Measurements from ENCODE around the gene CNRIP1.
A peak's percentile ranks its signal among the peaks of the same experiment; 100 is the strongest.
"Not testable (repeated sequence)": the region's sequence is repeated elsewhere in the genome, so short reads cannot be mapped to it uniquely, and the experiment has no call there.

CNRIP1 gene

GRCh38 chr2:68340226-68341061, 20.7 kb upstream of the CNRIP1 start:
- no peak for DNase-seq

DNA sequence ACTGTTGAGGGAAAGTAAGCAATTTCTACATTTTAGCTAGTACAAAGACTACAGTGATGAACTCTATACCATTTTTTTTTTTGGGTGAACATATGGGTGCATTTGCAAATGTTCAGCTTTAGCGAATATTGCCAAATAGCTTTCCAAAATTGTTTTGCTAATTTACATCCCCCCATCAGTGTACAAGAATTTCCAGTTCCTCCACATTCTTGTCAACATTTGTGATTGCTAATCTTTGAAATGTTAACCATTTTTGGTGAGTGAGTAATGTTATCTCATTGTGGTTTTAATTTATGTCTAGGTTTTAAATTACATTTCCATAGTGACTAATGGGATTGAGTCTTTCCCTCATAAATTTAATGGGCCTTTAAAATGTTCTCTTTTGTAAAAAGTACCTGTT, 16.4 kb upstream of the CNRIP1 start:
- DNase-seq, result no peak

GRCh38 chr2:68333931-68334330, 14.2 kb upstream of the CNRIP1 start:
- no peak for DNase-seq

DNA sequence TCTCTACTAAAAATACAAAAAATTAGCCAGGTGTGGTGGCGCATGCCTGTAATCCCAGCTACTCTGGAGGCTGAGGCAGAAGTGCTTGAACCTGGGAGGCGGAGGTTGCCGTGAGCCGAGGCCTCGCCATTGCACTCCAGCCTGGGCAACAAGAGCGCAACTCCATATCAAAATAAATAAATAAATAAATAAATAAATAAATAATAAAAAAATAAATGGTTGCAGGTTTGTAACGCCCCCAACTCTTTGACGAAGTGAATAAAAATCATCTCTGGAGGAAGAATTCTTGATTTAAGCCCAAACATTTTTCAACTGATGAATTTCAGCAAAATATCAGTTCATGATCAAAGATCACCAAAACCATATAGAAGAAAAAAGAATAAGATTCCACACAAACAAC, 13.3 kb upstream of the CNRIP1 start:
- DNase-seq, result no peak

GRCh38 chr2:68330691-68331090, 10.9 kb upstream of the CNRIP1 start:
- no peak for DNase-seq

DNA sequence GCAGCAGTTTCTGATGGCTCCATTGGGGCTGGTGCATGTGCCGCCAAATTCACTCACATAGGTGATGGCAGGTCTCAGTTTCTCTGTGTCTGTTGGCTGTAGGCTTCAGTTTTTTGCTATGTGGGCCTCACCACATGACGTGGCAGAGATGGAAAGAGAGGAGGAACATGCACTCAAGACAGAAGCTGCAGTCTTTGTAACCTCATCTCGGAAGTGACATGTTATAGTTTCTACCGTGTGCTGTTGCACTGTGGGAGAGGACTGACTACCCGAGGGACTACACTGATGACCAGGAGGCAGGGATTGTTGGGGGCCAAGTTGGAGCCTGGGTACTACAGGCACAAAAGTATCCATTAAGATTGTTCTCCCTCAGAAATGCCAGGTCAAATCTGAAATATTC, 9.2 kb upstream of the CNRIP1 start:
- DNase-seq, result no peak

GRCh38 chr2:68325056-68325455, 5.3 kb upstream of the CNRIP1 start:
- no peak for DNase-seq

DNA sequence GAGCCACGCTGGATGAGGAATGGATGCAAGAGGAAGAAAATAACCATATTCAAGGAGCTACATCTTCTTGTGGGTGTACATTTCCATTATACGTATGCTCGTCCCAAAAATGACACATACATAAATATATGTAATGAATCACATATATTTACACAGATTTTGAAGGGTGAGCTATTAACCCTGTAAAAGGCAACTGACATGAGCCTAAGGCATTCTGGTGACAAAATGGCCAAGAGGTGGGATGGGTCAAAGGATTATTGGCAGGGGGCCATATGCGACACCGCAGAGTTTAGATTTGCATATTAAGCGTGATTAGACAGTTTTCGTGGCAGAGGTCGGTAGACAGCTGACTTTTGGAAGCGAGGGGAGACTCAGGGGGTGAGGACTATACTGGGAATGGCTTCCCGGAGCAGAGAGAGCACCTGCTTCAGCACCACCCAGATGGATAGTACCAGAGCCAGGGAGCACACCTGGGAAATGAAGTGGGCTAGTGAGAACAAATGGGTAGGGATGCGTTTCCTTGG, 431 bp upstream of the CNRIP1 start:
- peak; percentile 63 for DNase-seq

- DNase-seq, result no peak
These were observed 793 bp downstream of the CNRIP1 start for GRCh38 chr2:68318914-68319397.

DNA sequence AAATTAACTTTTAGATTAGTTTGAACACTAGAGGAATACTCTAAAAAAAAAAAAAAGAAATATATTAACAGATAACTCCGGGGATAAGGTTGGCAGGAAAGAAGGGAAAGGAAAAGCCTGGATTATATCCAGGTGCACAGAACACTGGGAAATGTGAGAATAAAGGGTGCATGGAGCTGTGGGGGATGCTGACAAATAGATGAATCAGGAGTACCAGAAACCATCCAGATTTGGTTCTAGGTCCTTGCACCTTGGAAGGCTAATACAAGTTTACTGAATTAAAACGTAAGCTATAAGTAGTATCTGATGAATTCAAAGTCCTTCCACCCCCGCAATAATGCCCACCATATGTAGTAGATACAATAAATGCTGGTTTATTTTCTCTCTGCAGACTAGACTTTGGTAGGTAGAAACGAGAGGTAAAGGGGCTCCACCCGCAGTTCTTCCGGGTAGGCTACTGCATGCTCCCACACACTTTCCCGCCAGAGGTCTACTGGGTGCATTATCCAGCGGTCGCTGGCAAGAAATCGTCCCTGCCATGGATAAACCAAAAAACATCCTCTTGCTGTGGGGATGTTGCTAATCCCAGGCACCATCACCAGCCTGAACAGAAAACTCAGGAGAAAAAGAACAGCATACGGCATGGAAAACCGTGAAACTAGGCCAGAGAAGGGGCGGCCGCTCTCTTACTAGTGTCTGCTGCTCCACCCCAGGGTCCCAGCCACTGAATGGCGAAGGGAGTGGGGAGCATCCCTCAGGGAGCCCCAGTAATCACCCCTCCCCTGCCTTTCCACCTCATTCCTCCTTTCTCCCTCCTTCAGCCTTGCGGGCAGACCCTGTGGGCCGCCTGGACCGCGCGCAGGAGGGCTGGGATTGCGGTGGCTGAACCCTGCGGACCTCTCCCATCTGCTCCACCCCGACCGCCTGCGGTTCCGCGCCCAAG, 1.5 kb downstream of the CNRIP1 start:
- no peak for DNase-seq

GRCh38 chr2:68316111-68316510, 3.6 kb downstream of the CNRIP1 start:
- DNase-seq, result no peak

DNA sequence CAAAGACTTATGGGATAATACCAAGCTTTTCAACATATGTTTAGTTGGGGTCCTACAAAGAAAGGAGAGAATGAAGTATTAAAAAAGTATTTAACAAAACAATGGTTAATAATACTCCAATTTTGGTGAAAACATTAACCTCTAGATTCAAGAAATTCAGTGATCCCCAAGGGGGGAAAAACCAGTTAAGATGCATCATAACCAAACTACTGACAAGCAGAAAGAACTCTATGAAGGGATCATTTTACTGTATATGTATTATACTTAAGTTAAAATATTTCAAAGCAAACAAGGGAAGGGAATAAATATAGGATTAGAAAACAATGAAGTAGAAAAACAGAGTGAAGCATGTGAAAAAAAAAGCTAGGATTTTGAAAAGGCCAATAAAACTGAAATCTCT, 8.7 kb downstream of the CNRIP1 start:
- DNase-seq, result no peak

DNA sequence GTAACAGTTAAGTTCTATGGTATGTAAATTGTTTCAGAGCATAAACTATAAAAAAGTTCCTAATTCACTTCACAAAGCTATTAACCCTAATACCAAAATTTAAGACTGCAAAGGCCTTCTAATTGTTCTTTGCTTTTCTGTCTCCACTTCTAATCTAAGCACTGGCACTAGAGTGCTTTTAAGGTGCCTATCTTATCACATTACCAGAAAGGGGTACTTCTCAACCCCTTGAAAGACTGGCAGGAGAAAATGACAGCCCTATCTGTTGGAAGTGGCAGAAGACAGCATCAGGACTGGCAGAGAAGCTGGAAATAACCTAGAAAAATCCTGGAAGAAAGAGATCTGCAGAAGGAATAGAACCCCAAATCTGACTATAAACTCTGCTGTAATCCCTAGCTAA, 10.3 kb downstream of the CNRIP1 start:
- DNase-seq, result no peak

GRCh38 chr2:68303902-68304272, 15.9 kb downstream of the CNRIP1 start:
- DNase-seq, result not testable (repeated sequence)

DNA sequence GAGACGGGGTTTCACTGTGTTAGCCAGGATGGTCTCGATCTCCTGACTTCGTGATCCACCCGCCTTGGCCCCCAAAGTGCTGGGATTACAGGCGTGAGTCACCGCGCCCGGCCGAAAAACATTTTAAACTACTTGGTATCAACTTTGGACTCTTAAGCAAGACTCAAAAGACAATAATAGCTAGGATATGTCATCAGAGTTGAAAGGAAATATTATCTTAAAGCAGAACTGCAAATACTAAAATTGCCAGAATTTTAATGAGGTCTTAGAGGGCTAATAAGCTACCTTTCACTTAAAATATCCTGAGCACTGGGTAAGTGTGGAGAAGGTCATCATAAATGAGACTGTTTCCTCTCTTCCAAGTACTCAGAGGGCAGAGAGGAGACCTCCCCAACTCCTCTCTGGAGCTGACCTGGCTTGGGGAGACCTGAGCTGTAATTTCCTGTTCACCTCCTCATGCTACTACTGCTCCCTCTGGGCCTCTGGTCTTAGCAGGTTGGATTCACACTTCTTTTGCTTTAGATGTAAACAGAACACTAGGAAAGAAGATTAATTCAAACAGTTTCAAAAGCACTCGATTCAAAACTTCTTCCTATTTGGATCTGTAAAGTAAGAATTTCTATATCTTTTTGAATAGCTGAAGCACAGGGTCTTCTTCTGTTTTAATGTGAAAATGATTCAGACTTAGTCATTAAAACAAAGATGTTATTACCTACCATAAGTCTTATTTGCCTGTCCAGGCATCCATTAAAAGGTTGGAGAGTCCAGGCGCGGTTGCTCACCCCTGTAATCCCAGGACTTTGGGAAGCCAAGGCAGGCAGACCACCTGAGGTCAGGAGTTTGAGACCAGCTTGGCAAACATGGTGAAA, 16.5 kb downstream of the CNRIP1 start:
- DNase-seq, result no peak

GRCh38 chr2:68302281-68302875, 17.4 kb downstream of the CNRIP1 start:
- no peak for DNase-seq

DNA sequence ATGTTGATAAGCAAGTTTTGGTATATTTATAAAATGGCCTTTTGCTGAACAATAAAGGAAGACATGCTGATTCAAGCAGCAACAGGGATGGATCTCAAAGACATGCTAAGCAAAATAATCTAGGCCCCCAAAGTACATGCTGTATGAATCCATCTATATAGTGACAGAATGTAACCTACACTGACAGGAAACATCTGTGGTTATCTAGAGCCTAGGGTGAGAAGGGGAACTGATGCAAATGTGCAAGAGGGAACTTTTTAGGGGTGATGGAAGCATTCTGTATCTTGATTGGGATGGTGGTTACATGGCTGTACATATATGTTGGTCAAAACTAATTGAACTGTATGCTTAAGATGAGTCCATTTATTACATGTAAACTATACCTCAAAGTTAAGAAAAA, 24.2 kb downstream of the CNRIP1 start:
- DNase-seq, result no peak

DNA sequence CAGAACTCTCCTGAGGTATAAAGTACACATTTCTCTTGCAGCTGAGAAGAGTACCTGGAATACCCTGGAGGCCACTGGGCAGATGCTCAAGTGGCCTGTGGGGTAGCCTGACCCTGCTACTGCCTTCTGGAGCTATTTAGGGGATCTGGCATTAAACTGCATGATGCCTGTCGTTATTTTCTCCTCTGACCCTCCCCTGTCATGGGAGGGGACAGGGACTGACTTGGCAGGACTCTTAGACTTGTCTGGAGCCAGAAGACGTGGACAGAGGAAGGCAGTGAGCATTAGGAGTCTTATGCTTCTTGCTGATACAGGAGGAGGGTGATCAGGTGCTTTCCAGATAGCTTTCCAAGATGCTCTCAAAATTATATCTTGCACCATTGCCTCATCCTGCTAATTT, 24.8 kb downstream of the CNRIP1 start:
- no peak for DNase-seq

DNA sequence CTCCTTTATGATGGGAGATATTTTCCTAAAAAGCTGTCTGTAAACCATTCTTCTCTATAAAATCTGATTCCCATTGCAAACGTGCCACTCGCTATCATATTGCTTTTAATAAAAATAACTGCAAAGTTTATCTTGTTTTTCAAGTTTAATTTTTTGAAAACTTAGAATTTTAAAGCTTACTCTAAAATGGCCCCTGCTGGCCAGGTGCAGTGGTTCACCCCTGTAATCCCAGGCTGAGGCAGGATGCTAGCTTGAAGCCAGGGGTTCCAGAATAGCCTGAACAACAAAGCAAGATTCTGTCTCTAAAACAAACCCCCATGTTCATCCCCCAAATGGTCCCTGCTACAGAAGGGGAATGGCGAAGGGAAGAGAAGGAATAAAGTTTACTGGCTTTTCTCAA, 25.6 kb downstream of the CNRIP1 start:
- no peak for DNase-seq

- DNase-seq, result no peak
These were observed 26.0 kb downstream of the CNRIP1 start for GRCh38 chr2:68293755-68294154.

DNA sequence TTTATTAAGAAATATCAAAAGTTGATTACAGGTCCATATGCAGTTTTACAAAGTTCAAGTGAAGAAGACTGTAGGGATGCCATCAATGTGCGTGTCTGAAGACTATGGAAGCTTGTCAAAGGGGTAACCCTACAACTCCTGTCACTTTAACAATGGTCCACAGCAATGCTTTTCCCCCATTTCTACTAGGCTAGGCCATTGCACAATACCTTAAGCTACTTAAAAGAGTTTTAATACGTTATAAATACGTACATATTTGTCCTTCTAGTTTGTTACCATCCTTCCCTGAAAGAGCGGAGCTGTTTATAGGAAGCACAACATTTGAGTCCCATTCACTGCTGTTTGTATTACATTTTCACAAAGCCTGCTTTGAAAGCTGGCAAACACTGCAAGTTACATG, 26.7 kb downstream of the CNRIP1 start:
- DNase-seq, result no peak

DNA sequence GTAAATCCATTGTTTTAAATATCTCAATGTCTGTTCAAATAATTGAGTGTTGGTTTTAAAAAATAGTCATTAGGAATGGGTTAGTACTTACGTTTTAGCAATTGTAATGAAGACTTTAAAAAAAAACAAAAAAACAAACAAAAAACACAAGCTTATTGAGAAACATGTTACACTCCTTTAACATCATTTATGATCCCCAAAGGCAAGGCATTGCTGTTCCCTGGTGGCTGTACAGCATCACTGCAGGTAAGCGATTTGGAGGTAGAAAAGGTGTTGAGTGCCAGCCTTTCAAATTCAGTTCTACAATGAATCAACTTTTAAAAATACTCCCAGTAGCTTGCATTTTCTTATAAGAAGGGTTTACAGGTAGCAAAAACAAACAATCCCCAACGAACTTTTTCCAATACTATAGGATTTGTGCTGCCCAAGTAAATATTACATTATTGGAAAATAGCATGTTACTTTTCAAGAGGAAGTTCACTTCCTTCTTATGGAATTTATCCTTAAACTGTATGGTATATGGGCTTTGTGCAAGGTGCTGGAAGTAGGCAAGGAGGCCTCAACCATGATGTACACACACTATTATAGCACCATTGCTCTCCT, 27.5 kb downstream of the CNRIP1 start:
- DNase-seq, result no peak
